Measurements from ENCODE around the gene RAP1B.

The RAP1B gene

DNA sequence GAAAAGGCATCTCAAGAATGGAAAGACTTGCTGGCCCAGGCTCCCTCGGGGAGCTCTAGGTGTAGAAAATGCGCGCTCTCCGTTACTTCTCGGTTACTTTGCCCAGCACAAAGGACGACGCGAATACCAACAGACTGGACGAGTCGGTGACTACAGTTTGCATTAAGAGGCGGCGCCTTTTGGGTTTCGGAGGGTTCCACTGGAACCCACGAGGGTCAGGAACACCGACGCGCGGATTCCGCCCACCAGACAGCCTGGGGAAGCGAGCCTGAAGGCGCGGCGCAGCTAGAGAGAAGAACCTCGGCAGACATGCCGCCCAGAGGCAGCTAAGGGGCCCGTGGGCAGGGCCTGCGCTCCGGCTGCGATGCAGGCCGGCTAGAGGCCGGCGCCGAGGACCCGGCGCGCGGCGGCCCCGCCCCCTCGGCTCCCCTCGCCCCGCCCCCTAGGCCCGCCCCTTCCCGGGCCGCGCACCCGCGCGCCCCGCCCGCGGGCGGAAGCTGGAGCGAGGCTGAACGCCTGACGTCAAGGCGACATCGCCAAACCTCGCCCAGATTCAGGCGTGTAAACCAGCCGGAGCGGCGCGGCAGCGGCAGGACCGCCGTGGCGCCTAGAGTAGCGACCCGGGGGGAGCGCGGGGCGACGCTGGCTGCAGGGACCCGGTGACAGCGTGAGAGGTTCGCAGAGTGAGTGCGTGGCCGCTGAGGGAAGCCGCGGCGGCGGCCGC is at the start of gene RAP1B:
Gene RAP1B (plus strand): TSS at position 530 of the 724 bp plus-strand sequence. CDS start 37,826 bp downstream, outside the sequence.
- peak; percentile 90 to 92 for DNase-seq

DNA sequence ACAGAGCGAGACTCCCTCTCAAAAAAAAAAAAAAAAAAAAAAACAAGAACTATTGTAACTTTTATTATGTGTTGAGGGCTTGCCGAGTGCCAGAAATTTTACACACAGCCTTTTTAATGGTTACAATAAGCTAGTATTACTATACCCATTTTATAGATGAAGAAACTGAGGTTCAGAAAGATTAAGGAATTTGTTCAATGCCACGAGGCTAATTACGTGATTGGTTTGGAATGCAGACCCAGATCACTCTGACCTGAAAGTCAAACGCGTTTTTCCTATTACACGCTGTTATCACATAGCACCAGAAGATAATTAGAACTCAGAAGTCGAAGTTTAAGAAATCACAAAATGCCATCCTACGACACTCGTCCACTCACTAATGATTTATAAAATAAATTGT is 48.9 kb upstream of the RAP1B start:
- DNase-seq = no peak

DNA sequence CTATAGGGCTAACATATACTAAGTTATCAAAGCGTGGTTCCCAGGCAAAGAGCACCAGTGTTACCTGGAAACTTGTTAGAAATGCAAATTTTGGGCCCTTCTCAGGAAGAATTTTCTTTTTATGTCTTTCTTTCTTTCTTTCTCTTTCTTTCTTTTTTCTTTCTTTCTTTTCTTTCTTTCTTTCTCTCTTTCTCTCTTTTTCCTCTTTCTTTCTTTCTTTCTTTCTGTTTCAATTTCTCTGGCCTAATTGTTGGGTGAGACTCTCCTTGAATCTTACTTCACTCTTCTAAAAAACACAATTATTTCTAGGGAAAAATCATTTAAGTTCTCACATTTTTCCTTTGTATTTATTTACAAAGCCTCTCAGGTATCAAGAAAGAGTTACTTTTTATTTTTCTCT is 46.5 kb upstream of the RAP1B start:
- DNase-seq = no peak

DNA sequence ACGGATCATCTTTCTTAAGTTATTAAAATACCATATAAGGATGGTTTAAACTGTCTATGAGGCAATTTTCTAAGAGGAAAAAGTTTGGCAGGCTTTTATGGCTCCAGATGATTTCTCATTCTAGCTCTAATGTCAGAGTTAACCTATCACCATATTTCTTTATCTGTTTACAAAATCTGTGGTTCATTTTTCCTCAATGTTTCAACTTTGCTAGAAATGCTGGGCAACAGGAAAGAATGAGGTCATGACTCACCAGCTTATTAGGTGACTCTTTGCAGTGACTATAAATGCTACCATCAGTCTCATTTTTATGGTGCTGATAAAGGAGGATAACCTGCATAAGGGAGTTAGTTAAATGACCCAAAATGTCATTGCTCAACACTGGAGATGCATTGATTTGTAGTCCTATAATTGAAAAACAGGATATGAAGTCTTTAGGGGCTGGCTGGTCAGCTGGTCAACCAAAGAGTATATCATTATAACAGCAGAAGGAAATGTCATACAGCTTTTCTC is 45.3 kb upstream of the RAP1B start:
- DNase-seq = no peak

DNA sequence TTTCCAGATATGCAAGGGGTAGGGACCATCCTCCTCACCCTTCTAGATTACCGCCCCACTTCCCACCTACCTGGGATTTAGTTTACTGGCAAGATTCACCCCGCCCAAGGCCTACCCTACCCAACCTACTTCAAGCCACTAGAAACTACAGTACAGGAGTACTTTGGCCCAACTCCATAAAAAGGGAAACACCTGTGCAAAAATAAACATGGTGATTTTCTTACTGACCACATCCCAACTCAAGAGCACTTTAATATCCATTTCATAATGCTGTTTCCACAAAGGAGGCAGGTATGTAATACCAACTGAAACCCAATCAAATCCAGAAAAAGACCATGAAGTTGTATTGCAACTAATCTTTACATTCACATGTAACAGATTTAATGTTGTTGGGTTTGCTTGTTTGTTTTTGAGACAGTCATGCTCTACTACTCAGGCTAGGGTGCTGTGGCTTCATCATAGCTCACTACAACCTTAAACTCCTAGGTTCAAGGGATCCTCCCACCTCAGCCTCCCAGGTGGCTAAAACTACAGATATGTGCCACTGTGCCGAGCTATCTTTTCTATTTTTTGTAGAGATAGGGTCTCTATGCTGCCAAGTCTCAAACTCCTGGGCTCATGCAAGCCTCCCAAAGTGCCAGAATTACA is 41.7 kb upstream of the RAP1B start:
- DNase-seq = no peak

DNA sequence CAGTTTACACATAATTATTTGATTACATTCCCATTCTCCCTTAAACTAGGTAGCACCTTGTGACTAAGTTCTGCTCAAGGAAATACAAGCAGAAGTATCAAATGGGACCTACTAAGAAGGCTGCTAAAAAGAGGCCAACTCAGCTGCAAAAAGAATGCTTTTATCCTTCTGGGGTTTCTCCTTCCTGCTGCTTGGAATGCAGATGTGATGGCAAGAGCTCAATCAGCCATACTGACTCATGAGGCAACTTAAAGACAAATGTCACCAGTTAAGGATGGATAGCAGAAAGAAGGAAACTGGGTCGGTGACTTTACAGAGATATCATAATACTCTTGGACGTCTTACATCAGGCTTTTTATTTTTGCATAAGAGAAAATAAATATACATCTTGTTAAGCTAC is 38.0 kb upstream of the RAP1B start:
- DNase-seq = no peak

DNA sequence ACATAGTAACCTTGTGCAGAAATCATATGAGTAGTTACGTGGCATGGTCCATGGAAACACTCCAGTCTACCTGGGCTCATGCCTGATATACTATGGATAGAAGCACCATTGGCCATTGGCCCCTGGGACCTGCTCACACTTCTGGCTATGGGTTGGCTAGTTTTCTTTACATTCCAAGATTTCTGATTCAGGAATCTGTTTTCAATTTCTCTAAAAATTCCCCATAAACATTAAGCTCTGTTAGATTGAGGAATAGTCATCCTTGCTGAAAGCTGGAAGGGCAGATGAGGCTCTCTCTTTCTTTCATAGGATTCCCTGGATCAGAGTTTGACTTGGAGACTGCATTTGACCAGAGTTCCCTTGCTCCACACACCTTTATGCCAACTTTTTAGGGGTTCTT is 37.3 kb upstream of the RAP1B start:
- DNase-seq = no peak

DNA sequence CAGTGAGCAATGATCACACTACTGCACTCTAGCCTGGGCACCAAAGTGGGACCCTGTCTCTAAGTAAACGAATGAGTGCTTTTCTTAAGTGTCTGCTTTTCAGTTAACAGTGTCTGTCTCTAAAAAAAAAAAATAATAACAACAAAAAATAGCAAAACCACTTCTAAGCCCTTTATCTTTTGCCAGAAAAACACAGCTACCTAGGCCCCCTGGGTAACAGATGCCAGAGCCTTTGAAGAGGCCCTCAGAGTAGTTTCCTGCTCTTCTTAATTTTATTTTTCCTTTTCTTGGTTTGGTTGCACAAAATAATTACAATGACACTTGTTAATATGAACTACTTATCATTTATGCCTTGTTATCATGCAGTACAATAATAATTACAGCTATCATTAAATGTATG is 32.8 kb upstream of the RAP1B start:
- no peak for DNase-seq

DNA sequence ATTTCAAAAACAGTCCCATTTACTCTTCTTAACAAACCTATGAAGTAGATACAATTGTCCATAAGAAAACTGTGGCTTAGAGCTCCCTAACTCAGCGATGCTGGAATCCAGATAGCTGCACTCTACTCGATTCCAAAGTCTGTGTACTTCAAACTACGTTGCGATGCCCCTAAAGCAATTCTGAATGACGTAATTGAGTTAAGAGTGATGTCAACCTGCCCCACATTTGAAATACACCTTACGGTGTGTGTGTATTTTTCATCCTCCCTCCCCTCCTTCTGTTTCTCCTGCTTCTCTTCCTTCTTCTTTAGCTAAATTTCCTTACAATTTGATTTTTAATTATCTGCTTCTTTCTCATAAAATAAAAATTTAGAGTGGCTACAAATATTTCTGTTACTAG is 31.9 kb upstream of the RAP1B start:
- no peak for DNase-seq

DNA sequence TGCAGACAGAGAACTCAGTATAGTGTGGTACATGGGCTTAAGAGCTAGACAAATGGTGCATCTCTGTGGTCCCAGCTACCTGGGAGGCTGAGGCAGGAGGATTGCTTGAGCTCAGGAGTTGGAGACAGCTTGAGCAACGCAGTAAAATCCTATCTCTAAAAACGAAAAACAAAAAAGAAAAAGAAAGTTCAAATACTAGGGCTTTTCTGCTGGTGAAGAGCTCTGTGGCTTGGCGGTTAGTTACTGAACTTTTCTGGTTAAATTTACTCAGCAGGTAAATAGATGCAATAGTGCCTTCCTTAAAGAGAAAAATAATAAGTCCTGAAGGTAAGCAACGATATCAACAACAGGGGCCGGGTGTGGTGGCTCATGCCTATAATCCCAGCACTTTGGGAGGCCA is 31.4 kb upstream of the RAP1B start:
- no peak for DNase-seq

DNA sequence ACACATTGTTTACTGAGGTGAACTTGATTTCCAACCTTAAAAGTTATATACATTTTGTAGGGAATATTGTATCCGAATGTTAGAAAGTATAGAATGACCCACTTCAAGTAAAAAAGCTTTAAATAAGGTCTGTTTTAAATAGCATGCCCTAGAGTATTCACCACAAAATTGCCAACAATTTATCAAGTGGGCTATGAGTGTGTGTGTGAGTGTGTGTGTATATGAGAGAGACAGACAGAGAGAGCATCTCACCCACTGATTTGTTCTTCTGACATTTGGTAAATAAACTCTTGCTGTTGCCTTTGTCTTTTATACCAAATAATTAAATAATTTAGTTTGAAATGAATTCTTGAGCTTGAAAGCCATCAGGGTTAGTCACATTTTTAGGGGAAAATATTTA is 29.8 kb upstream of the RAP1B start:
- DNase-seq = no peak

DNA sequence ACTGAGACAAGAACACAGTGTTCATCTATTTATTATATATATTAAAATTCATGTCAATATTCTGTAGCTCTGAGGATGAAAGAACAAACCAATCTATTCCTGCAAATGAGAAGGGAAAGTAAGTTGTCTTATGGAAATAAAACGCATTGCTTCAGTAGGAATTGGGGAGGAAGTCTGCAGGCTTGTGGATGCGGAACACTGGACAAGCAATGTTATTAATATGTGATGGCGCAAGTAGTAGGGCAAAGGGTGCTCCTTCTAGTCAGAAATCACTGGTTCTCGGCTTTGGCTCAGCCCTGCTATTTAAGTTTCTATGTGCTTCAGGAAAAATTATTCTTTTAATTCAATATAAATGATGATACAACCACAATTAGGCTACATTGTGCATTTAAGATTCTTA is 28.8 kb upstream of the RAP1B start:
- no peak for DNase-seq

DNA sequence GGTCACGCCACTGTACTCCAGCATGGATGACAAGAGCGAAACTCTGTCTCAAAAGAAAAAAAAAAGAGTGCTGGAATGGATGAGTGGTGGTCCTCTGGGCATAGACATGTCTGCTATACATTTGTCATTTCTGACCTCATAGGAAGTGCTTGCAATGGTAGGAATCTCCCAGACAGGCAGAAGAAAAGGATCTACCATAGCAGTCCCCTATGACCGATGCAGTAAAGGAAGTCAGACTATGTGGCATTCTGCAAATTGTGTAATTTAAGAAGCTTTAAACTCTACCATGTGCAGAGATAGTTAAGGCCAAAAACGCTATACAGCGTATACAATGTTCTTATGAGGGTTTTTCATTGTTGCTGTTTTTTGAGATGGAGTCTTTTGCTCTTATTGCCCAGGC is 24.7 kb upstream of the RAP1B start:
- no peak for DNase-seq

DNA sequence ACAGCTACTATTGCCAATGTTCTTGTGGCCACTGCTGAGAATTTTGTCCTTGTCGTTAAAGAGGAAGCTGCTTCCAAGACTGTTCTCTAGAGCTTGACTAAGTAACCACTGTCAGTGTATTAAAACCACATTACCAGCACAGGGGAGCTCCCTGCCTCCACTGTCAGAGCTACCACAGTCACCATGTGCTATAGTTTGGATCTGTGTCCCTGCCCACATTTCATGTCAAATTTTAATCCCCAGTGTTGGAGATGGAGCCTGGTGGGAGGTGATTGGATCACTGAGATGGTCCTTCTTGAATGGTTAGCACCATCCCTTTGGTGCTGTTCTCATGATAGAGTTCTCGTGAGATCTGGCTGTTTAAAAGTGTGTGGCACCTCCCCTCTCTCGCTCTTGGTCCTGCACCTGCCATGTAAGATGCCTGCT is 23.2 kb upstream of the RAP1B start:
- DNase-seq = peak; percentile 53 to 60

DNA sequence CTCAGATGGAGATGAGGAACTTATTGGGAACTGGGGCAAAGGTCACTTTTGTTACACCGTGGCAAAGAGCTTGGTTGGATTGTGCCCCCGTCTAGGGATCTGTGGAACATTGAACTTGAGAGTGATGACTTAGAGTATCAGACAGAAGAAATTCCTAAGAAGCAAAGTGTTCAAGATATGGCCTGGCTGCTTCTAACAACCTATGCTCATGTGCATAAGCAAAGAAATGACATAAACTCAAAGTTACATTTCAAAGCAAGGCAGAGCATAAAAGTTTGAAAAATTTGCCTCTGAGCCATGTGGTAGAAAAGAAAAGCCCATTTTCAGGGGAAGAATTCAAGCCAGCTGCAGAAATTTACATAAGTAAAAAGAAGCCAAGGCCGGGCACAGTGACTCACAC is 21.5 kb upstream of the RAP1B start:
- no peak for DNase-seq

DNA sequence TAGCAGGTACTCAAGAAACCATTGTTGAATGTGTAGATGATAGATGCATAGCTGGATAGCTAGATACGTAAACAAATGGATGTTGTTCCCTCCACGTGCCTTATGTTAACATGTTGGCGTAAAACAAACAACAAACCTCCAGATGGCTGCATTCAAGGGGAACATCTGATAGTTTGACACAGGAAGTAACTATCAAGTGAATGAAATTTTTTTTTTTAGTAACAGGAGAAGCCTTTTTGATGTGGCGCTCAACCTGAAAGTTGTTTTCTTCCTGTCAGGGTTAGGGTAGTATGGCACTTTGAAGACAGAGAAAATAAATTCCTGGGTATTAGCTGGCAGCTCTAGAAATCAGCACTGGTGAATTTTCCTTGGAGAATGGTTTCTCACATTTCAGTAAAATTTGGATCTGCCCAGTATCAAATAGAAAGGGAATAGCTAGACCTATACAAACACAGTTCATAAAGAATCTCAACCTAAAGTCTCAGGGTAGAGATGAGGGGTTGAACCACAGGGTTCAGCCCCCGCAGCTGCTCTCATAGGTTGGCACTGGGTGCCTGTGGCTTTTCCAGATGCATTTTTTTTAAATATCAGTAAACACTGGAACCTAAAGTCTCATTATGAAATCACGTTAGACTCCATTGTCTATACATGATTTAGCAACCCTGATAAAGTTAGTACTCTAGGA is 18.8 kb upstream of the RAP1B start:
- no peak for DNase-seq

DNA sequence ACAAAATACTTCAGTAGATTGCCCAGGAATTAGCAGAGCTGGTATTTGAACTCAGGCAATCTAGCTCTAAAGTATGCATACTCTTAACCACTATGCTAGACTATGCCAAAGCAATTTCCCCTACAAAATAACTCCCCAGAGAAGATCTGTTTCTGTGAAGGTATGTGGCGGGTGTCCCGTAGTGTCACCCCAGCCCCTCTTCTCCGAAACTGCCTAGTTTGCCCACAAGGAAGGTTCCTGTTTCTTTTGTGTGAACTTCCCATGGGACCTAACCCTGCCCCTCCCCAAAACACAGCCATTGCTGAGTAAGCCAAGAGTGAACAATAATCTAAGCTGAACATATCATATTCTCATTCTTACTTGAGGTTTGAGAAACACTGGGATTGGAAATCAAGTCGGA is 15.5 kb upstream of the RAP1B start:
- DNase-seq = no peak

DNA sequence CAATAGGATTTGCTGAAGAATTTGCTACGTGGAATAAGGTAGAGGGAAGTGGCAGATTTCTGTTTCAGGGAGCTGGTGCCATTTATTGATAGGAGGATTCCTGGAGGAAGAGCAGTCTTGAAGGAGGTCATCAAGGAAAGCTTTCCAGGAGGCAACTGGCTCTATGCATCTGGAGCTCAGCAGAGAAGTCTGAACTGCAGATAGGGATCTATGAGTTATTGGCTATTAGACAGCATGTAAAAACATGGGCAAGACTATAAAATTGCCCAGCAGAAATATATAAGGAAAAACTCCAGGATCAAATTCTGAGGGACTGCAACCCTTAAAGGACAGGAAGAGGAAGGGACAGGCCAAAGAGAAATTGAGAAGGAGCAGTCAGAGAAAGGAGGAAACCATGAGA is 8.9 kb upstream of the RAP1B start:
- no peak for DNase-seq

DNA sequence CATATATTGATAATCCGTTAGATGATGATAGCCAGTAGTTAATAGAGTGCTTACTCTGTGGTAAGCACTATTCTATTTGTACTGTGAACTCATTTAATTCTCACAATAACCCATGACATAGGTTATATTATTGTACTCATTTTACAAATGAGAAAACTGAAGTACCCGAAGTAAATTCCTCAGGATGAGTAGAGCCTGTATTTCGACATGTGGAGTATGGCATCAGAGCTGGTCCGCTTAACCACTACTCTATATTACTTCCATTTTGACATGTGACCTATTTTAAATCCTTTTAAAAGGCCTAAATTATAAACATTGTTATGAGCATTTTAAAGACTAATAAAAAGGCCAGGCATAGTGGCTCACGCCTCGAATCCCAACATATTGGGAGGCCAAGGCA is 8.0 kb upstream of the RAP1B start:
- no peak for DNase-seq

DNA sequence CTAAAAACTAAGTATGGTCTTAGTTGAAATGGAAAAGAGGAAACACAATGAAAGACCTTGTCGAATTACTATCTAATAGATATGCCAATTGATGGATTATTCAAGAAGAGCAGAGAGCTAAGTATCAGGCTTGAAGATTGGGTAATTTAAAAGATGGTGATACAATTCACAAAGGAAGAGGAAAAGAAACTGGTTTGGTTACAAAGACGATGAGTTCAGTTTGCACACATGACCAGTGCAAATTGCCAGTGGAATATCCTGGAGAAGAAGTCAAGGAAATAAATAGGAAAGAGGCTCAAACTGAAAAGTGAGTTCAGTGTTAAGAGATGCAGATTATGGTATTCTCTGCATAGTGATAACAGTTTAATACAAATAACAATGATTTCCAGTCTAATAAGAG is 2.5 kb upstream of the RAP1B start:
- DNase-seq = no peak

DNA sequence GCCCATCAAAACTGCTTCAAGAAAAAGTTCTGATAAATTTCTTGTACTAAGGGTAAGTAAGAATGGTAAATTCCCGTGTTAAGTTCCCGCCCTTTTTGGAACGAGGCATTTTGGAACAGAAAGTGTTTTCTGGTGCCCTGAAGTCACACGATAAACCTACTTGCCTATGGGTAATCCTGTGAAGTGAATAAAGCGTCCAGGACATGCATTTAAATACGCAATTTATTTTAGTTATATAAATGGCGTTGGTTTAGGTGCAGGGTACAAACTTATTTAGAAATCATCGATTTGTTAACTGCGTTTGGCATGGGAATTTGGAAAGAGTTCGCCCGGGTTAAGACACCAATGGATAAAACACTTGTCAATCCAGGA is 715 bp upstream of the RAP1B start:
- no peak for DNase-seq

DNA sequence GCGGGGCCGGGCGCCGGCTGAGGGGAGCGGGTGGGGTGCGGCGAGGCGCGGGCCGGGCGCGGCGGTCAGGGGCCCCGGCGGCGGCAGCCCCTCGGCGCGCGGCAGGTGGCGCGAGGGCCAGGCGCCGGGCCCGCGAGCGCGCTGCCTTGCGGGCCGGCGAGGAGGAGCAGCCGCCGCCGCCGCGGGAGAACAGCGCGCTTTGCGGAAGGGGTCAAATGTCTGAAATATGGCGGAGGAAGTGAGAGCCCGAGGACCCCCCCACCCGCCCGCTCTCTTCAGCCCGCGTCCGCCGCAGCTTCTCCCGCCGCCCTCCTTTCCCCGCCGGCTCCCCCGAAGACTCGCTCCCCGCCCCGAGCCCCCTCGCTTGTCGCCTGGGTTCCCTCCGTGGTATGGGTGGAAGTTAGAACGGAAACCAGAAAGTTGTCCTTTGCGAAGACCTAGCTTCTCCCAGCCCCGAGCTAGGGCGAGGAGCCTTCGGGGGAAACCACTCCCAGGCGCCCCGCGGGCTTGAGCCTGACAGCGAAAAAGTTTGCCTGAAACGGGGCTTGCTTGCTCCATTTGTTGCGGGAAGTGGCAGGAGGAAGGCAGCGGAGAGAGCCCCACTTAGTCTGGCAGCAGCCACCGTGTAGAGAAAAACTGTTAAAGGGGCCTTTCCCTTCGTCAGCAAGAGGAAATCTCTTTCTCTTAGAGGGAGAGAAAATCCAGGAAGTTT is 551 bp downstream of the RAP1B start:
- DNase-seq = peak; percentile 71 to 72

DNA sequence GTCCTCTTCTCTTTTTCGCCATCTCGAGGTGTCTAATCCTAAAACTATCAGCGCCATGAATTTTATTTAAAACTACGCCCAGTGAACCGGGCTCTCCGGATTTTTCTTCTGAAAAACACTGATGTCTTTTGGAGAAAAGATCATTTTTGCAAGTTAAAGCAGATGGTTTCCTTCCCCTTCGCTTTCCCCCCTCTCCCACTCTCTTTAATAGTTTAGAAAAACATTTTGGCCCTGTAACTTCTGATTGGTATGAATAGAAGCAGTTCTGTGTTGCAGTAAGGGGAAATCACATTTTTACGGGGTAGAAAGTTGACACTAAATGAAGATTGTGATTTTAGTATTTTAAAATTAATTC is 1.1 kb downstream of the RAP1B start:
- DNase-seq = no peak

DNA sequence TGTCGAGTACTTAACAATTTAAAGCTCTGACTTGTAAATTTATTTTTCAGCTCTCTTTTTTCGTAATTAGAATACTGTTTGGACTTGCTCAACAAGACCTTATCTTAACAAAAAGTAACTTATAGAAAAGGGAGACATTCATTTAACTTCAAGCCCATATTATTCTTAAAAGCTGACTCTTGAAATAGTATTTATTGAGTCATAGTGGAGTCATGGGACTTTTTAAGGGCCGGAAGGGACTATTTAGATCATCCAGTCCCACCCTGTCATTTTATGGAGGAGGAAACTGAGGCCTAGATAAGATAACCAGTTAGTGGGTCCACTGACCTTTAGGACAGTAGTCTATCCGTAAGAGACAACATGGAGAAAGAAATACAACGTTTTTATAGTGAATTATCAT is 1.5 kb downstream of the RAP1B start:
- no peak for DNase-seq

All from activated T-cell treated with anti-CD3 and anti-CD28 coated beads, Interleukin-2, amount 50 U/mL, for 48 hours (primary cell).